Measurements from ENCODE around the gene C11orf16.

Gene C11orf16

GRCh38 chr11:8930456-8931175 is 2.1 kb downstream of the C11orf16 start:
- TF ChIP-seq CTCF (IDR thresholded peaks at IDR 0.05; ENCODE audit: unreplicated experiment in 3 of 3) = no peak
- no peaks in the 10 kb centered on the region for H3K36me3 Mint-ChIP-seq (ENCODE audit: low read depth)
- no peak overlapping the region for H3K27ac Mint-ChIP-seq
- H3K27me3 Mint-ChIP-seq (ENCODE audit: low read depth) = peaks cover 7% of the 10 kb centered on the region
- H3K9me3 Mint-ChIP-seq = no peaks in the 10 kb centered on the region
- H3K4me3 Mint-ChIP-seq = no peak overlapping the region
- peaks cover 15% of the 10 kb centered on the region for H3K4me1 Mint-ChIP-seq

- Mint-ChIP-seq H3K36me3 (ENCODE audit: low read depth) (peaks cover 3% of the 10 kb centered on the region), H3K27ac (no peak overlapping the region), H3K27me3 (ENCODE audit: low read depth) (peaks cover 7% of the 10 kb centered on the region), H3K4me3 (no peak overlapping the region), H3K9me3 (no peaks in the 10 kb centered on the region), H3K4me1 (peaks cover 4% of the 10 kb centered on the region)
- TF ChIP-seq CTCF (IDR thresholded peaks at IDR 0.05; ENCODE audit: unreplicated experiment in 3 of 3) = no peak
Observed at GRCh38 chr11:8928981-8929615, 3.6 kb downstream of the C11orf16 start.

- peaks cover 4% of the 10 kb centered on the region for H3K4me1 Mint-ChIP-seq
Observed at GRCh38 chr11:8928205-8928604, 4.5 kb downstream of the C11orf16 start.

GRCh38 chr11:8927233-8927632 is 5.5 kb downstream of the C11orf16 start:
- Mint-ChIP-seq H3K27ac (no peak overlapping the region), H3K9me3 (no peaks in the 10 kb centered on the region), H3K36me3 (ENCODE audit: low read depth) (peaks cover 7% of the 10 kb centered on the region), H3K27me3 (ENCODE audit: low read depth) (peaks cover 3% of the 10 kb centered on the region), H3K4me1 (no peaks in the 10 kb centered on the region), H3K4me3 (no peak overlapping the region)
- no peak for TF ChIP-seq CTCF (IDR thresholded peaks at IDR 0.05; ENCODE audit: unreplicated experiment in 3 of 3)

More at GRCh38 chr11:8928205-8928604, 4.5 kb downstream of the C11orf16 start:
- H3K9me3 Mint-ChIP-seq = no peaks in the 10 kb centered on the region
- no peak overlapping the region for H3K4me3 Mint-ChIP-seq
- no peak overlapping the region for H3K27ac Mint-ChIP-seq
- H3K36me3 Mint-ChIP-seq (ENCODE audit: low read depth) = peaks cover 3% of the 10 kb centered on the region
- H3K27me3 Mint-ChIP-seq (ENCODE audit: low read depth) = peaks cover 7% of the 10 kb centered on the region
- TF ChIP-seq CTCF (IDR thresholded peaks at IDR 0.05; ENCODE audit: unreplicated experiment in 3 of 3) = no peak

GRCh38 chr11:8926236-8926635 is 6.5 kb downstream of the C11orf16 start:
- no peaks in the 10 kb centered on the region for H3K4me1 Mint-ChIP-seq
- peaks cover 3% of the 10 kb centered on the region for H3K27me3 Mint-ChIP-seq (ENCODE audit: low read depth)
- H3K9me3 Mint-ChIP-seq = no peaks in the 10 kb centered on the region
- H3K4me3 Mint-ChIP-seq = no peak overlapping the region
- no peak overlapping the region for H3K27ac Mint-ChIP-seq
- TF ChIP-seq CTCF (IDR thresholded peaks at IDR 0.05; ENCODE audit: unreplicated experiment in 3 of 3) = no peak
- H3K36me3 Mint-ChIP-seq (ENCODE audit: low read depth) = peaks cover 17% of the 10 kb centered on the region

- H3K9me3 Mint-ChIP-seq = no peaks in the 10 kb centered on the region
- peaks cover 18% of the 10 kb centered on the region for H3K36me3 Mint-ChIP-seq (ENCODE audit: low read depth)
- H3K27ac Mint-ChIP-seq = no peak overlapping the region
- no peak overlapping the region for H3K4me3 Mint-ChIP-seq
- H3K27me3 Mint-ChIP-seq (ENCODE audit: low read depth) = peaks cover 3% of the 10 kb centered on the region
- no peaks in the 10 kb centered on the region for H3K4me1 Mint-ChIP-seq
- no peak for TF ChIP-seq CTCF (IDR thresholded peaks at IDR 0.05; ENCODE audit: unreplicated experiment in 3 of 3)
Observed at GRCh38 chr11:8925711-8926110, 7.0 kb downstream of the C11orf16 start.

Data from nephron (organoid).